ENCODE data around the gene CKAP2L.

DNA sequence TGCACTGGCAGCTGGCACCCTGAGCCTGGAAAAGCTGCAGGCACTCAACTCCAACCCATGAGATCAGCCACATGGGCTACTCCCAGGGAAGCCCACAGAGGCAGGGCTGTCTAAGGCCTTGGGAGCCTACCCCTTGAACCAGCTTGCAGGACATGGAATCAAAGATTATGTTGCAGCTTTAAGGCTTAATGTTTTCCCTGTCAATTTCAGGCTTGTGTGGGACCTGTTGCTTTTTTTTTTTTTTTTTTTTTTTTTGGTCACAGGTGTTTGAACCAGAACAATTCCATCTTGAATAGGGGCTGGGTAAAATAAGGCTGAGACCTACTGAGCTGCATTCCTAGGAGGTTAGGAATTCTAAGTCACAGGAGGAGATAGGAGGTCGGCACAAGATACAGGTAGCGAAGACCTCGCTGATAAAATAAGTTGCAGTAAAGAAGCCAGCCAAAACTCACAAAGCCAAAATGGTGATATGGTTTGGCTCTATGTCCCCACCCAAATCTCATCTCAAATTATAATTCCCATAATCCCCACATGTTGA is 27.4 kb upstream of the CKAP2L start:
- TF ChIP-seq, protein P1, sequence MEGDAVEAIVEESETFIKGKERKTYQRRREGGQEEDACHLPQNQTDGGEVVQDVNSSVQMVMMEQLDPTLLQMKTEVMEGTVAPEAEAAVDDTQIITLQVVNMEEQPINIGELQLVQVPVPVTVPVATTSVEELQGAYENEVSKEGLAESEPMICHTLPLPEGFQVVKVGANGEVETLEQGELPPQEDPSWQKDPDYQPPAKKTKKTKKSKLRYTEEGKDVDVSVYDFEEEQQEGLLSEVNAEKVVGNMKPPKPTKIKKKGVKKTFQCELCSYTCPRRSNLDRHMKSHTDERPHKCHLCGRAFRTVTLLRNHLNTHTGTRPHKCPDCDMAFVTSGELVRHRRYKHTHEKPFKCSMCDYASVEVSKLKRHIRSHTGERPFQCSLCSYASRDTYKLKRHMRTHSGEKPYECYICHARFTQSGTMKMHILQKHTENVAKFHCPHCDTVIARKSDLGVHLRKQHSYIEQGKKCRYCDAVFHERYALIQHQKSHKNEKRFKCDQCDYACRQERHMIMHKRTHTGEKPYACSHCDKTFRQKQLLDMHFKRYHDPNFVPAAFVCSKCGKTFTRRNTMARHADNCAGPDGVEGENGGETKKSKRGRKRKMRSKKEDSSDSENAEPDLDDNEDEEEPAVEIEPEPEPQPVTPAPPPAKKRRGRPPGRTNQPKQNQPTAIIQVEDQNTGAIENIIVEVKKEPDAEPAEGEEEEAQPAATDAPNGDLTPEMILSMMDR (IDR thresholded peaks at IDR 0.05; ENCODE audit: insufficient read depth, low read depth, low read length), result no peak
- no peak for TF ChIP-seq EZH2 (IDR thresholded peaks at IDR 0.05; ENCODE audit: insufficient read depth, low read length)

Measured in astrocyte (in vitro differentiated cells and primary cell).